SK-N-SH (cell line): ENCODE data around the gene GNG4. TPM values are rescaled to one million over a fixed set of nuclear protein-coding genes. Genes with fewer than 3 reads are reported as not detected.
A peak's percentile ranks its signal among the peaks of the same experiment; 100 is the strongest.

ENCODE experiments used
- CTCF ChIA-PET: fragments of 300-600, 350-600 bp; formaldehyde crosslinking; extraction: SDS; loops from one replicate; lab custom pipeline; 2021; lab: Yijun Ruan, JAX
- POLR2A ChIA-PET: fragments of 350-600 bp; sonication (Branson Sonifier 250); formaldehyde crosslinking; extraction: SDS; loops from one replicate; lab custom pipeline; 2020; ENCODE audit warnings: antibody characterized with exemption, inconsistent platforms; lab: Yijun Ruan, JAX
- DNase-seq: peaks from one replicate; pipeline ENCODE4 v3.0.0; 2012
- H2AFZ ChIP-seq: fragments of 200-600 bp; sonication (generic); 2 replicates; pipeline ENCODE4 v1.8.1; 2016; ENCODE audit warnings: antibody characterized with exemption, mild to moderate bottlenecking, low read depth
- H3F3A ChIP-seq: fragments of 200-600 bp; sonication (generic); replicated peaks from 2 replicates; pipeline ENCODE3; 2016; ENCODE audit warnings: antibody characterized with exemption, mild to moderate bottlenecking; ENCODE audit not compliant: insufficient read depth
- H3K27ac ChIP-seq, 2 experiments: fragments of 200-500 bp in 1 of 2; fragments of 200-600 bp in 1 of 2; sonication (Bioruptor generic) in 1 of 2; sonication (generic), shearing (Covaris generic) in 1 of 2; 2 replicates each; pipeline versions ENCODE4 v1.5.1 to v1.6.1; 2014 to 2016; ENCODE audit warnings: low read depth in 2 of 2, inconsistent platforms in 1 of 2, low read length in 1 of 2, mild to moderate bottlenecking in 1 of 2, mixed read lengths in 1 of 2
- H3K27me3 ChIP-seq: fragments of 200-600 bp; sonication (generic), shearing (Covaris generic); 2 replicates; pipeline ENCODE4 v1.6.1; 2016; ENCODE audit warnings: mixed run types; ENCODE audit not compliant: insufficient read depth
- H3K36me3 ChIP-seq, 2 experiments: fragments of 200-500 bp in 1 of 2; fragments of 200-600 bp in 1 of 2; sonication (Bioruptor generic) in 1 of 2; sonication (generic) in 1 of 2; replicated peaks in 1 of 2; 2 replicates each; pipeline versions ENCODE3 to v1.5.1; 2014 to 2016; ENCODE audit warnings: low read length in 1 of 2, mild to moderate bottlenecking in 1 of 2; ENCODE audit not compliant: insufficient read depth in 2 of 2, control insufficient read depth in 1 of 2
- H3K4me1 ChIP-seq, 2 experiments: fragments of 200-500 bp in 1 of 2; fragments of 200-600 bp in 1 of 2; sonication (Bioruptor generic) in 1 of 2; sonication (generic), shearing (Covaris generic) in 1 of 2; 2 replicates each; pipeline versions ENCODE4 v1.5.1 to v1.6.1; 2014 to 2016; ENCODE audit warnings: low read depth in 1 of 2, low read length in 1 of 2, mixed run types in 1 of 2; ENCODE audit not compliant: insufficient read depth in 2 of 2, control insufficient read depth in 1 of 2
- H3K4me2 ChIP-seq: fragments of 200-600 bp; sonication (generic), shearing (Covaris generic); 2 replicates; pipeline ENCODE4 v1.6.1; 2017; ENCODE audit warnings: mixed run types
- H3K4me3 ChIP-seq, 2 experiments: fragments of 200-500 bp in 1 of 2; fragments of 200-600 bp in 1 of 2; sonication (Bioruptor generic) in 1 of 2; sonication (generic), shearing (Covaris generic) in 1 of 2; 2 replicates each; pipeline versions ENCODE4 v1.5.1 to v1.8.1; 2014 to 2016; ENCODE audit warnings: low read depth in 2 of 2, inconsistent platforms in 1 of 2, low read length in 1 of 2, mild to moderate bottlenecking in 1 of 2, mixed read lengths in 1 of 2, moderate library complexity in 1 of 2
- H3K79me2 ChIP-seq: fragments of 200-600 bp; sonication (generic); 2 replicates; pipeline ENCODE4 v1.8.1; 2017; ENCODE audit warnings: mild to moderate bottlenecking; ENCODE audit not compliant: insufficient read depth
- H3K9ac ChIP-seq: fragments of 200-600 bp; sonication (generic); 2 replicates; pipeline ENCODE4 v1.6.1; 2017; ENCODE audit warnings: mixed run types
- H3K9me2 ChIP-seq: fragments of 200-600 bp; sonication (generic); 2 replicates; pipeline ENCODE4 v1.6.1; 2017; ENCODE audit warnings: mixed run types
- H3K9me3 ChIP-seq: fragments of 200-600 bp; sonication (generic); 2 replicates; pipeline ENCODE4 v1.6.1; 2017; ENCODE audit warnings: mixed run types, mild to moderate bottlenecking, moderate library complexity
- H4K20me1 ChIP-seq: fragments of 200-600 bp; sonication (generic); 2 replicates; pipeline ENCODE4 v1.6.1; 2017; ENCODE audit warnings: mild to moderate bottlenecking, mixed run types; ENCODE audit not compliant: insufficient read depth
- CHD2 ChIP-seq: fragments of 150-350 bp; IDR thresholded peaks from 2 replicates; pipeline ENCODE4 v1.6.1; 2018; ENCODE audit warnings: low read length; ENCODE audit not compliant: partially characterized antibody
- EP300 ChIP-seq, 2 experiments: IDR thresholded peaks; 2 replicates each; pipeline versions ENCODE4 v1.4.0 to v1.6.1; 2012; ENCODE audit warnings: borderline replicate concordance in 1 of 2, low read depth in 1 of 2, low read length in 1 of 2
- FOXM1 ChIP-seq: IDR thresholded peaks from 2 replicates; pipeline ENCODE4 v1.4.0; 2012; ENCODE audit warnings: low read depth, mild to moderate bottlenecking
- GATA2 ChIP-seq: sonication (generic); formaldehyde crosslinking; IDR thresholded peaks from 2 replicates; pipeline ENCODE4 v1.5.0; 2020; ENCODE audit warnings: mild to moderate bottlenecking, missing genetic modification reagents
- IRF3 ChIP-seq: fragments of 150-350 bp; IDR thresholded peaks from 2 replicates; pipeline ENCODE4 v1.6.1; 2016; ENCODE audit warnings: mild to moderate bottlenecking, low read depth, low read length
- MEF2A ChIP-seq: IDR thresholded peaks from 2 replicates; pipeline ENCODE4 v1.4.0; 2012; ENCODE audit warnings: low read depth, borderline replicate concordance
- MXI1 ChIP-seq: IDR thresholded peaks from 2 replicates; pipeline ENCODE4 v1.6.1; 2012; ENCODE audit warnings: mild to moderate bottlenecking, low read depth, low read length, improper control_type of control experiment
- POLR2AphosphoS5 ChIP-seq: IDR thresholded peaks from 2 replicates; pipeline ENCODE4 v1.6.1; 2012; ENCODE audit warnings: low read depth, low read length
- REST ChIP-seq: IDR thresholded peaks from 2 replicates; pipeline ENCODE4 v1.6.1; 2012; ENCODE audit warnings: mild to moderate bottlenecking, low read depth, low read length, moderate library complexity
- TEAD4 ChIP-seq: IDR thresholded peaks from 2 replicates; pipeline ENCODE4 v1.4.0; 2012; ENCODE audit warnings: mild to moderate bottlenecking, borderline replicate concordance; ENCODE audit not compliant: insufficient read depth
- YY1 ChIP-seq: IDR thresholded peaks from 2 replicates; pipeline ENCODE4 v1.4.0; 2012; ENCODE audit warnings: low read depth, mild to moderate bottlenecking
- ZBTB33 ChIP-seq: IDR thresholded peaks from 2 replicates; pipeline ENCODE4 v1.4.0; 2012; ENCODE audit warnings: low read depth, borderline replicate concordance
- WGBS: methylation state at CpG from one replicate; pipeline ENCODE4 v1.1.6; 2017; ENCODE audit warnings: low lambda C conversion rate; 5-methylcytosine and 5-hydroxymethylcytosine counted together
- polyA plus RNA-seq, 3 experiments: library from polyadenylated mRNA; depleted of rRNA; stranded (reverse); fragments of >200 nt; gene quantifications; 2 replicates each; pipeline ENCODE4 v1.2.3, GENCODE V29; 2012
- TF ChIP-seq, protein P1 (sequence below): IDR thresholded peaks from 2 replicates; pipeline ENCODE4 v1.4.0; 2012; ENCODE audit warnings: low read depth, borderline replicate concordance
- TF ChIP-seq, protein P2 (sequence below): fragments of 200-600 bp; sonication (generic); IDR thresholded peaks from 2 replicates; pipeline ENCODE4 v1.6.1; 2017; ENCODE audit warnings: antibody characterized with exemption, mild to moderate bottlenecking, moderate library complexity

Gene GNG4
- polyA plus RNA-seq, 1 of the 3 experiments (the other 2 are of a cell fraction) = 1.6 TPM

- Histone ChIP-seq H2AFZ (no peak overlapping the region), H3K4me2 (no peak overlapping the region), H3K9me2 (no peaks in the 10 kb centered on the region), H3F3A (peaks cover 4% of the 10 kb centered on the region), H3K9me3 (no peaks in the 10 kb centered on the region), H3K79me2 (no peaks in the 10 kb centered on the region), H3K36me3 (no peaks in the 10 kb centered on the region), H3K27ac (peak overlapping the region in 1 of 2 experiments; percentile 26; a peak in 2 of 4 replicates), H3K4me3 (no peak overlapping the region), H4K20me1 (no peaks in the 10 kb centered on the region), H3K4me1 (peaks cover 0 to 45% of the 10 kb centered on the region in 2 experiments; a peak in 2 of 4 replicates), H3K27me3 (peaks cover 10% of the 10 kb centered on the region; the same call in 1 of the 2 replicates), H3K9ac (no peak overlapping the region)
- DNase-seq = peak; percentile 39
- peak; percentile 22; the same call in 1 of the 2 replicates for TF ChIP-seq GATA2 (CRISPR knock-in tag)
- no peak for TF ChIP-seq FOXM1
- ChIA-PET CTCF (interaction anchor here (1.0 to 1.5 kb wide), 5 partner anchors 12 to 335 kb away, joined by 3 to 6 read pairs (median 3); partner anchors contain the start of gene B3GALNT2), POLR2A (interaction anchor here (1.4 kb wide), 1 partner anchor 93 kb away, joined by 3 read pairs; no protein-coding TSS in a partner anchor)
- 81% methylated on average over 9 of the region's 9 CpGs for WGBS
Observed at GRCh38 chr1:235646463-235646862, 3.1 kb downstream of the GNG4 start.

GRCh38 chr1:235644693-235645305, 4.8 kb downstream of the GNG4 start:
- Histone ChIP-seq H3K9me2 (no peaks in the 10 kb centered on the region), H3K9ac (no peak overlapping the region), H3K79me2 (no peaks in the 10 kb centered on the region), H4K20me1 (no peaks in the 10 kb centered on the region), H3K9me3 (no peaks in the 10 kb centered on the region), H3K27ac (peak overlapping the region in 1 of 2 experiments; percentile 5; a peak in 1 of 4 replicates), H3K27me3 (peaks cover 10% of the 10 kb centered on the region; the same call in 1 of the 2 replicates), H3K4me1 (peaks cover 0 to 47% of the 10 kb centered on the region in 2 experiments; a peak in 2 of 4 replicates), H3K4me3 (no peak overlapping the region), H3F3A (peaks cover 4% of the 10 kb centered on the region), H3K36me3 (no peaks in the 10 kb centered on the region), H2AFZ (no peak overlapping the region), H3K4me2 (no peak overlapping the region)
- peak; percentile 20 for DNase-seq
- ChIA-PET CTCF (interaction anchor here (0.8 kb wide), 1 partner anchor 11 kb away, joined by 3 read pairs; no protein-coding TSS in a partner anchor), POLR2A (no interaction called here)
- 65% methylated on average over 12 of the region's 13 CpGs for WGBS
- TF ChIP-seq, protein P1, sequence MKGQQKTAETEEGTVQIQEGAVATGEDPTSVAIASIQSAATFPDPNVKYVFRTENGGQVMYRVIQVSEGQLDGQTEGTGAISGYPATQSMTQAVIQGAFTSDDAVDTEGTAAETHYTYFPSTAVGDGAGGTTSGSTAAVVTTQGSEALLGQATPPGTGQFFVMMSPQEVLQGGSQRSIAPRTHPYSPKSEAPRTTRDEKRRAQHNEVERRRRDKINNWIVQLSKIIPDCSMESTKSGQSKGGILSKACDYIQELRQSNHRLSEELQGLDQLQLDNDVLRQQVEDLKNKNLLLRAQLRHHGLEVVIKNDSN = no peak
- TF ChIP-seq MXI1 (no peak), EP300 (IDR thresholded peaks at IDR 0.05; ENCODE audit: borderline replicate concordance in 1 of 2, low read depth in 1 of 2, low read length in 1 of 2) (no peak), ZBTB33 (no peak), CHD2 (no peak), YY1 (no peak), REST (no peak), IRF3 (no peak), POLR2AphosphoS5 (no peak), MEF2A (no peak), TEAD4 (no peak)
- TF ChIP-seq, protein P2, sequence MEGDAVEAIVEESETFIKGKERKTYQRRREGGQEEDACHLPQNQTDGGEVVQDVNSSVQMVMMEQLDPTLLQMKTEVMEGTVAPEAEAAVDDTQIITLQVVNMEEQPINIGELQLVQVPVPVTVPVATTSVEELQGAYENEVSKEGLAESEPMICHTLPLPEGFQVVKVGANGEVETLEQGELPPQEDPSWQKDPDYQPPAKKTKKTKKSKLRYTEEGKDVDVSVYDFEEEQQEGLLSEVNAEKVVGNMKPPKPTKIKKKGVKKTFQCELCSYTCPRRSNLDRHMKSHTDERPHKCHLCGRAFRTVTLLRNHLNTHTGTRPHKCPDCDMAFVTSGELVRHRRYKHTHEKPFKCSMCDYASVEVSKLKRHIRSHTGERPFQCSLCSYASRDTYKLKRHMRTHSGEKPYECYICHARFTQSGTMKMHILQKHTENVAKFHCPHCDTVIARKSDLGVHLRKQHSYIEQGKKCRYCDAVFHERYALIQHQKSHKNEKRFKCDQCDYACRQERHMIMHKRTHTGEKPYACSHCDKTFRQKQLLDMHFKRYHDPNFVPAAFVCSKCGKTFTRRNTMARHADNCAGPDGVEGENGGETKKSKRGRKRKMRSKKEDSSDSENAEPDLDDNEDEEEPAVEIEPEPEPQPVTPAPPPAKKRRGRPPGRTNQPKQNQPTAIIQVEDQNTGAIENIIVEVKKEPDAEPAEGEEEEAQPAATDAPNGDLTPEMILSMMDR = no peak
